T-helper 1 cell treated with Interleukin-12 subunit alpha and Interleukin-12 subunit beta and Interleukin-4 antibody, amounts not matched to agents 30 μg/mL and 1 μg/mL, for 36 hours (primary cell): ENCODE measurements around the gene ENTREP3.
A peak's percentile ranks its signal among the peaks of the same experiment; 100 is the strongest.
"Not testable (repeated sequence)": the region's sequence is repeated elsewhere in the genome, so short reads cannot be mapped to it uniquely, and the experiment has no call there.

Source experiments
- H3K27ac Mint-ChIP-seq: one replicate; pipeline ENCODE4 v1.8.0; 2021; ENCODE audit warnings: mild to moderate bottlenecking, mixed read lengths
- H3K27me3 Mint-ChIP-seq: one replicate; pipeline ENCODE4 v1.8.0; 2021; ENCODE audit warnings: low read depth, mixed read lengths
- H3K36me3 Mint-ChIP-seq: one replicate; pipeline ENCODE4 v1.8.0; 2021; ENCODE audit warnings: low read depth, mixed read lengths
- H3K4me1 Mint-ChIP-seq: one replicate; pipeline ENCODE4 v1.8.0; 2021; ENCODE audit warnings: low read depth, mixed read lengths
- H3K4me3 Mint-ChIP-seq: one replicate; pipeline ENCODE4 v1.8.0; 2021; ENCODE audit warnings: mild to moderate bottlenecking, moderate library complexity, mixed read lengths
- H3K9me3 Mint-ChIP-seq: one replicate; pipeline ENCODE4 v1.8.0; 2021; ENCODE audit warnings: mixed read lengths

ENTREP3 gene

DNA sequence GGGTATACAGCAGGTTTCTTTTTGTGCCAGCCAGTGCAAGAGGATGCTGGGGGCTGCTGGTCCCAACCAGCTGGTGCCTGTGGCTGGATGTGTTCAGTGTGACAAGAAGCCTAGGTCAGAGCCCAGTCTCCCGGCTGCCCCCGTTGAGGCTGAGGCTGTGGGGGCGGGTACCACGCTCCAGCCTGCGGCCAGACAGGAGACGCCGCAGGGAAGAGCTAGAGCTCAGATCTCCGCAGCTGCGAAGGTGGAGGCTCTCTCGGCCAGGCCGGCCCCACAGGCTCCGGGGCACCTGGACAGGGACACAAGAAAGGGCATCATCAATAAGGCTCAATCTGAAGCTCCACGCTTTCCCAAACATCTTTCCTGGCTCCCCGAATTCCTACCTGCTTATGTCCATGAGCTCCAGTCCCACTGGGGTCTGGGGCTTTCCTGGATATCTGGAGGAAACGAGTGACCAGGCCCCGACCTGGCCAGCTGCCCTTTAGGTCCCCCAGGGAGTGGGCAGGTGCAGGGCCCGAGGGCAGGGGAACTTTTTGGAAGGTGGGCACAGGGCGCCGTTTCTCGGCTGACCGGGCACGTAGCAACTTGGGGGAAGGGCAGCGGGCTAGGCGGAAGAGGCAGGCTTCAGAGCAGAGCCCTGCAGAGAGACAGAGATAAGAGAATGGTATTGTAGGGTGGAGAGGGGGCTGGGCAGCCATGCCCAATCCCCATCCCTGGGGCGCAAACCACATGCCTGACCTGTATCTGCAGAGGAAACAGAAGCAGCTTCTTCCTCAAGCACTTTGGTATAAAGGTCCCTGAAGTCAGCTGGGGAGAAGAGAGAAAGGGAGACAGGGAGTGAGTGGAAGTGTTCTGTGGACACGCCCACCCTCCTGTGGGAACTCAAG, 7.4 kb downstream of the ENTREP3 start:
- no peak overlapping the region for H3K27ac Mint-ChIP-seq
- H3K4me1 Mint-ChIP-seq, result peaks cover 30% of the 10 kb centered on the region
- no peak overlapping the region for H3K4me3 Mint-ChIP-seq
- H3K27me3 Mint-ChIP-seq, result peaks cover 4% of the 10 kb centered on the region
- no peaks in the 10 kb centered on the region for H3K9me3 Mint-ChIP-seq
- peaks cover 9% of the 10 kb centered on the region for H3K36me3 Mint-ChIP-seq

DNA sequence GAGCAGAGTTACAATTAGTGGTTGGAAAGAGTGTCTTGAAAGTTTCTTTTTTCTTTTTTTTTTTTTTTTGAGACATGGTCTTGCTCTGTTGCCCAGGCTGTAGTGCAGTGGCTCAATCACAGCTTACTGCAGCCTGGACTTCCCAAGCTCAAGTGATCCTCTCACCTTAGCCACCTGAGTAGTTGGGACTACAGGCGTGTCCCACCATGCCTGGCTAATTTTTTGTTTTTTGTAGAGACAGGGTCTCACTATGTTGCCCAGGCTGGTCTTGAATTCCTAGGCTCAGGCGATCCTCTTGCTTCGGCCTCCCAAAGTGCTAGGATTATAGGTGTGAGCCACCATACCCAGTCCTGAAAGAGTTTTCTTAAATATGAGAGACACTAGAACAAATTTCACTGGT, 8.5 kb downstream of the ENTREP3 start:
- not testable (repeated sequence) for H3K27ac Mint-ChIP-seq, H3K27me3 Mint-ChIP-seq

GRCh38 chr1:155245163-155245524, 10.1 kb downstream of the ENTREP3 start:
- Mint-ChIP-seq H3K27ac (peak overlapping the region; percentile 92), H3K27me3 (peaks cover 4% of the 10 kb centered on the region), H3K36me3 (peaks cover 13% of the 10 kb centered on the region), H3K4me3 (peak overlapping the region; percentile 83), H3K4me1 (peaks cover 42% of the 10 kb centered on the region), H3K9me3 (no peaks in the 10 kb centered on the region)

More for the DNA sequence above, 8.5 kb downstream of the ENTREP3 start:
- not testable (repeated sequence) for H3K36me3 Mint-ChIP-seq, H3K9me3 Mint-ChIP-seq, H3K4me3 Mint-ChIP-seq
- H3K4me1 Mint-ChIP-seq, result peaks cover 34% of the 10 kb centered on the region

DNA sequence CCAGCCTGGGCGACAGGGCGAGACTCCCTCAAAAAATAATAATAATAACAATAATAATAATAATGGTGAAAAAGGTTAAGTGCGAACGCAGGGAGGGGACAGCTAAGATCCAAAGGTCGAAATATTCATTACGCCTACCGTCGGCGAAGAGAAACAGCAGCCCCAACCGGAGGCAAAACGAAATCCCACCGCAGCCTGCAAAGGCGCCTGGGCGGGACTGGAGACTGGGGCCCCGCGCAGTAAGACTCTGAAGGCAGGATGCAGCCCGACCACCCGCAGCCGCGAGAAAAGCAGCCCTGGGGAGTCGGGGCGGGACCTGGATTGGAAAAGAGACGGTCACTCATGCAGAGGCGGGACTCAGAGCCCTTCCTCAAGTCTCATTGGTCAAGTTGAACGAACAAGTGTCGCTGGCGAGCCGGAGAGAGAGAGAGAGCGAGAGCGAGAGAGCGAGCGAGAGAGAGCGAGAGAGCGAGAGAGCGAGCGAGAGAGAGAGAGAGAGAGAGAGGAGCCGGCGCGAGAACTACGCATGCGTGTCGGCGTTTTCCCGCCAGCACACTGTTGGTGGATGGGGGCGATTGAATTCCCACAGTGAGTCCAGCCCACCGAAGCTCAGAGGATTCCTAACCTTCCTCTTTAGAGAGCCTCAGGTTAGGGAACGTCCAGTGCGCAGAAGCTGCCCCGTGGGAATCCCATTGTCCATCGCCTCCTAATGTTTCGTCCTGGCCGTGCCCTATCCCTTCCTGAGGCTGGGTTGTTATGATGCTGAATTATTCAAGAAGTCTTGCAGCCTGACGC, 10.7 kb downstream of the ENTREP3 start:
- H3K4me3 Mint-ChIP-seq, result peak overlapping the region; percentile 83
- peak overlapping the region; percentile 92 for H3K27ac Mint-ChIP-seq
- H3K27me3 Mint-ChIP-seq, result peaks cover 4% of the 10 kb centered on the region
- H3K9me3 Mint-ChIP-seq, result no peaks in the 10 kb centered on the region
- H3K36me3 Mint-ChIP-seq, result peaks cover 13% of the 10 kb centered on the region
- peaks cover 42% of the 10 kb centered on the region for H3K4me1 Mint-ChIP-seq

- H3K4me1 Mint-ChIP-seq, result peaks cover 42% of the 10 kb centered on the region
- peaks cover 18% of the 10 kb centered on the region for H3K36me3 Mint-ChIP-seq
- peaks cover 4% of the 10 kb centered on the region for H3K27me3 Mint-ChIP-seq
- peak overlapping the region; percentile 87 for H3K4me3 Mint-ChIP-seq
- no peaks in the 10 kb centered on the region for H3K9me3 Mint-ChIP-seq
- peak overlapping the region; percentile 85 for H3K27ac Mint-ChIP-seq
Observed at GRCh38 chr1:155242805-155243358, 12.4 kb downstream of the ENTREP3 start.

- Mint-ChIP-seq H3K27me3 (peaks cover 4% of the 10 kb centered on the region), H3K4me3 (peak overlapping the region; percentile 65), H3K27ac (peak overlapping the region; percentile 80), H3K9me3 (no peaks in the 10 kb centered on the region), H3K4me1 (peaks cover 42% of the 10 kb centered on the region), H3K36me3 (peaks cover 23% of the 10 kb centered on the region)
Observed at GRCh38 chr1:155241841-155242264, 13.4 kb downstream of the ENTREP3 start.

DNA sequence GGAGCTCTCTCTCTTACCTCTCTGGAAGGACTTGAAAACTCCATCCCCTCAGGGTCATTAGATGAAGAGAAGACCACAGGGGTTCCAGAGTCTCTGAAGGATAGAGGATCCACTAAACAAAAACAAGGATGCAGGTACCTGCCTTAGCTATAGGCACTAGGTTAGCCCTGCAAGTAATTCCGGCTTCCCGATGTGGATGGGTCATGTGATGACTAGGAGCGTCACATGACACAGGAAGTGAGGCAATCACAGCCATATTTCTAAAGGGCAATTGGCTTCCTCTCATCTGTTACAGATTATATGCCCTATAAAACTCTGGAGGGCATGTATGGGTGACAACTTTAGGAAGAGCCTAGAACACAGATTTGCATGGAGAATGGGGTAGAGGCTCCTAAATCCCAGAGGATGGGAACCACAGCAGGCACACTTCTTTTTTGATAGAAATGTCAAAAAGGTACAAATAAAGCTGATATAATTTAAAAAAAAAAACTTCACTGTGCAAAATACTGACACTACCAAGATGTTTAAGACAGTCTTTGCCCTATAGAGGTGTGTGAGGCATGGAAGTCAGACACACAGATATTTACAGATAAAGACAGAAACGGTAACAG, 14.1 kb downstream of the ENTREP3 start:
- Mint-ChIP-seq H3K4me3 (peak overlapping the region; percentile 84), H3K27ac (peak overlapping the region; percentile 88), H3K36me3 (peaks cover 23% of the 10 kb centered on the region), H3K9me3 (no peaks in the 10 kb centered on the region), H3K4me1 (peaks cover 40% of the 10 kb centered on the region), H3K27me3 (peaks cover 4% of the 10 kb centered on the region)

- Mint-ChIP-seq H3K27ac (no peak overlapping the region), H3K4me3 (no peak overlapping the region), H3K9me3 (no peaks in the 10 kb centered on the region), H3K27me3 (no peaks in the 10 kb centered on the region), H3K4me1 (peaks cover 22% of the 10 kb centered on the region), H3K36me3 (peaks cover 26% of the 10 kb centered on the region)
Observed at GRCh38 chr1:155236451-155236850, 18.8 kb downstream of the ENTREP3 start.

- Mint-ChIP-seq H3K4me1 (peaks cover 13% of the 10 kb centered on the region), H3K36me3 (peaks cover 22% of the 10 kb centered on the region), H3K27ac (peak overlapping the region; percentile 17)
- not testable (repeated sequence) for H3K9me3 Mint-ChIP-seq, H3K4me3 Mint-ChIP-seq, H3K27me3 Mint-ChIP-seq
Observed at GRCh38 chr1:155235375-155235774, 19.9 kb downstream of the ENTREP3 start.

DNA sequence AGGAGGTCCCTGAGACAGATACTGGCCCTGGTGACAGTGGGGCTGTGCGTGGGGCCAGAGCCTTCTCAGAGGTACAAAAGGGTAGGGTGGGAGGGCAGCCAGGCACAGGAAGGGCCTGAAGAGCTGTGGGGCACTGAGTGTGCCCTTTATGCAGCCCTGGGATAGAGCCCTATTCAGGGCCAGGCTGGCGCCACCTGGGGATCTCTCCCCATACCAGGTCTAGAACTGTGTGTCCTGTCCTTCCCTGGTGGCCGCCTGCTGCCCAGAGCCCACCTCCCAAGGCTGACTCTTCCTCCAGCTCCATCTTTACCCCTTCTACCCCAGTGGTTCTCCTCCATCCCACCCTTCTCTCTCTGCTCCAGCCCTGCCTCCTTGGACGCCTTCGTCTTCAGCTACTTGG, 21.8 kb downstream of the ENTREP3 start:
- not testable (repeated sequence) for H3K27me3 Mint-ChIP-seq, H3K9me3 Mint-ChIP-seq, H3K27ac Mint-ChIP-seq, H3K4me3 Mint-ChIP-seq
- peaks cover 10% of the 10 kb centered on the region for H3K4me1 Mint-ChIP-seq
- H3K36me3 Mint-ChIP-seq, result peaks cover 20% of the 10 kb centered on the region

DNA sequence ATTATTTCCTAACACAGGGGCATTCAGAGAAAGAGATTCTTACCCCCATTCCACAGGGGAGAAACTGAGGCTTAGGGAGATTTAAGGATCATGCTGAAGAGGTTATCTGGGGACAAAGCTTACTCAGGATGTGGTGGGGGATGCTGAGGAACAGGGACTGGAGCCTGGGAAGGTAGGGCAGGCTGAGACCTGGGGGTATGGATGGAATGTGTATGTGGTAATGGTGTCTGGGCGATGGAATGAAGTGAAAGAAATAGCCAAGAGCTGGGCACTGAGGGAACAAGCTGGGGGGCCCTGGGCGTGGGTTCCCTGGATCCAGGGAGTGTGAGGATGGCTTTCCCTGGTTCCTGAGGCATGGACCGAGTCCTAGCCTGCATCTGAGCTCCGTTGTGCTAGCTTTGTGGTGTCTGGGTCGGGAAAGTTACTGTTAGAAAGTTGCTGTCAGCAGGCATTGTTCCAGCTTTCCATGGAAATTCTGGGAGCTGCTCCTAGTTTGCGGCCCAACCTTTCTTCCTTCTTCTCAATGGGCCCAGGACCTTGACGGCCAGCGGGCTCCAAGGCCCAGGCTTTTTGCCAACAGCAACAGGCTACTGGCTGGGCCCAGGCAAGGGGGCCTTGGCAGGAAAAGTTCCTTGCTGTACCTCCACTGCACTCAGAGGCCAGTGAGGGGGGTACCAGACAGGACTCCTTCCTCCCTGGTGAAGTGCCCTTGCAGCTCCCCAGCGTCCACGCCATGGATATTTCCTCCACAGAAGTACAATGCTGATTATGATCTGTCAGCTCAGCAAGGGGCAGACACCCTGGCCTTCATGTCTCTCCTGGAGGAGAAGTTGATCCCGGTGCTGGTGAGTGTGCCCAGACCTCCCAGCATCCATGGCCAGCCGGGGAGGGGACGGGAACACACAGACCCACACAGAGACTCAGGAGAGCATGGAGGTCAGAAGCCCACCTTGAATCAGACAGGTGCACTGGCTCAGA, 23.0 kb downstream of the ENTREP3 start:
- Mint-ChIP-seq H3K4me1 (peaks cover 15% of the 10 kb centered on the region), H3K36me3 (peaks cover 14% of the 10 kb centered on the region)
- not testable (repeated sequence) for H3K4me3 Mint-ChIP-seq, H3K9me3 Mint-ChIP-seq, H3K27me3 Mint-ChIP-seq, H3K27ac Mint-ChIP-seq

- H3K4me3 Mint-ChIP-seq, H3K27ac Mint-ChIP-seq, H3K27me3 Mint-ChIP-seq, H3K9me3 Mint-ChIP-seq, H3K36me3 Mint-ChIP-seq: not testable (repeated sequence)
- peaks cover 20% of the 10 kb centered on the region for H3K4me1 Mint-ChIP-seq
Observed at GRCh38 chr1:155231302-155231701, 24.0 kb downstream of the ENTREP3 start.

DNA sequence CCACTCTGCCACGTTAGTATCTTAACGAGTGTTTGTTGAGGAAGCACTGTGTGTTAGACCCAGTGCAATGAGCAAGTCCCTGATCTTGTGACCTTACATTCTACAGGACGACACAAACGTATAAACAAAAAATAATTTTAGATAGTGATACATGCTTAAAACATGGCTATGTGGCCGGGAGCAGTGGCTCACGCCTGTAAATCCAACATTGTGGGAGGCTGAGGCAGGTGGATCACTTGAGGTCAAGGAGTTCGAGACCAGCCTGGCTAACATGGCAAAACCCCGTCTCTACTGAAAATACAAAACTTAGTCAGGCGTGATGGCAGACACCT, 27.2 kb downstream of the ENTREP3 start:
- H3K9me3 Mint-ChIP-seq, result no peaks in the 10 kb centered on the region
- H3K27me3 Mint-ChIP-seq, result no peaks in the 10 kb centered on the region
- peaks cover 21% of the 10 kb centered on the region for H3K4me1 Mint-ChIP-seq
- peak overlapping the region; percentile 91 for H3K27ac Mint-ChIP-seq
- peak overlapping the region; percentile 95 for H3K4me3 Mint-ChIP-seq
- H3K36me3 Mint-ChIP-seq, result no peaks in the 10 kb centered on the region
